Mesothelial cell of epicardium (in vitro differentiated cells): ENCODE results near the gene OXER1. TPM values are rescaled to one million over a fixed set of nuclear protein-coding genes. Genes with fewer than 3 reads are reported as not detected.

Experiments used
- DNase-seq, 2 experiments: peaks; one replicate each; pipeline ENCODE4 v3.0.0; 2021; ENCODE audit warnings: low spot score in 2 of 2; ENCODE audit not compliant: unreplicated experiment in 2 of 2
- H3K27ac Mint-ChIP-seq: 2 replicates; pipeline ENCODE4 v1.8.0; 2021; ENCODE audit warnings: mixed read lengths
- H3K27me3 Mint-ChIP-seq: 2 replicates; pipeline ENCODE4 v1.8.0; 2021; ENCODE audit warnings: low read depth, mixed read lengths
- H3K36me3 Mint-ChIP-seq: 2 replicates; pipeline ENCODE4 v1.8.0; 2021; ENCODE audit warnings: mixed read lengths
- H3K4me1 Mint-ChIP-seq: 2 replicates; pipeline ENCODE4 v1.8.0; 2021; ENCODE audit warnings: mixed read lengths
- H3K4me3 Mint-ChIP-seq: 2 replicates; pipeline ENCODE4 v1.8.0; 2021; ENCODE audit warnings: mild to moderate bottlenecking, moderate library complexity, mixed read lengths
- H3K9me3 Mint-ChIP-seq: 2 replicates; pipeline ENCODE4 v1.8.0; 2021; ENCODE audit warnings: mixed read lengths
- total RNA-seq: library from RNA; stranded (reverse); gene quantifications from 3 replicates; pipeline ENCODE4 v1.2.1, GENCODE V29; 2021
- TF ChIP-seq, protein P1 (sequence below): fragments of 200-600 bp; sonication (generic); IDR thresholded peaks from one replicate; pipeline ENCODE4 v1.5.0; 2021; ENCODE audit warnings: antibody characterized with exemption; ENCODE audit not compliant: unreplicated experiment

Gene OXER1
- total RNA-seq, 1 donor from 2014 or later = 7.5 TPM

DNA sequence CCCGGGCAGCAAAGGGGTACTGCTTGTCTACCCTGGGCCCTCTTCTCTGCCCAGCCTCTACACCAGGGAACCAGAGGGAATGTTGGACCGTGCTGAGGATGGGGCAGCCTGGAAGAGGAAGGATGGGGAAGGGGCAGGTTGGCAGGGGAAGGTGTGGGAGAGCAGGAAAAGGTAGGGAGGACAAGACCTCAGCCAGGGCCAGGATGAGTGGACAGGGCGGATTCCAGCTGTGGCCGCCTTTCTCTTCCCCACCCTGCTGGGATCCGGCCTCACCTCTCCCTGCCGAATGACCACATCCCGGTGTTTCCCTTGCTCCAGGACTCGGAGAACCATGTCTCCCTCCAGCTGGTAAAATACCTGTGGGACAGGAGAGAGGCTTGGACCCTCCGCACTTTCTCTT, 19.6 kb upstream of the OXER1 start:
- Mint-ChIP-seq H3K27me3 (no peaks in the 10 kb centered on the region), H3K36me3 (peaks cover 29% of the 10 kb centered on the region), H3K4me3 (no peak overlapping the region), H3K9me3 (peaks cover 10% of the 10 kb centered on the region), H3K27ac (no peak overlapping the region), H3K4me1 (peaks cover 4% of the 10 kb centered on the region)
- no peak for DNase-seq
- TF ChIP-seq, protein P1, sequence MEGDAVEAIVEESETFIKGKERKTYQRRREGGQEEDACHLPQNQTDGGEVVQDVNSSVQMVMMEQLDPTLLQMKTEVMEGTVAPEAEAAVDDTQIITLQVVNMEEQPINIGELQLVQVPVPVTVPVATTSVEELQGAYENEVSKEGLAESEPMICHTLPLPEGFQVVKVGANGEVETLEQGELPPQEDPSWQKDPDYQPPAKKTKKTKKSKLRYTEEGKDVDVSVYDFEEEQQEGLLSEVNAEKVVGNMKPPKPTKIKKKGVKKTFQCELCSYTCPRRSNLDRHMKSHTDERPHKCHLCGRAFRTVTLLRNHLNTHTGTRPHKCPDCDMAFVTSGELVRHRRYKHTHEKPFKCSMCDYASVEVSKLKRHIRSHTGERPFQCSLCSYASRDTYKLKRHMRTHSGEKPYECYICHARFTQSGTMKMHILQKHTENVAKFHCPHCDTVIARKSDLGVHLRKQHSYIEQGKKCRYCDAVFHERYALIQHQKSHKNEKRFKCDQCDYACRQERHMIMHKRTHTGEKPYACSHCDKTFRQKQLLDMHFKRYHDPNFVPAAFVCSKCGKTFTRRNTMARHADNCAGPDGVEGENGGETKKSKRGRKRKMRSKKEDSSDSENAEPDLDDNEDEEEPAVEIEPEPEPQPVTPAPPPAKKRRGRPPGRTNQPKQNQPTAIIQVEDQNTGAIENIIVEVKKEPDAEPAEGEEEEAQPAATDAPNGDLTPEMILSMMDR = no peak

DNA sequence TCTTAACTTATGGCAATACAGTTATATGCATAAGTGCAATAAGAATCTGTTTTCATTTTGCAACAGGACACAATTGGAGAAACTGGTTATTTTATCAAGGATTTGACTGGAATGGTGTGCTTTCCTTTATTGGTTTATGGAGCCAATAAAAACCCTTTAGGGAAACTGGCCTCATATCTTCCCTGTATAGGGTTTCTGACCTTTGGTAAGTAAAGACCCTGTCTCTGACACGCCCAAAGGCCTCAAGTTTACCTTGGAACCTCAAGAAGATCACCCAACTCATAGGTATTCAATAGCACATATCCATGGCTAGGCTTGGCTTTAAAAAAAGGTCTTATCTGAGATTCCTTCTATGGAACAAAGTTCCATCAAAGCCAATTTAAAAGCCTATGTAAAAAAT, 17.2 kb upstream of the OXER1 start:
- no peak overlapping the region for H3K27ac Mint-ChIP-seq
- H3K27me3 Mint-ChIP-seq = no peaks in the 10 kb centered on the region
- DNase-seq = no peak
- peaks cover 40% of the 10 kb centered on the region for H3K36me3 Mint-ChIP-seq
- no peak overlapping the region for H3K4me3 Mint-ChIP-seq
- TF ChIP-seq, protein P1 = no peak
- H3K9me3 Mint-ChIP-seq = peaks cover 17% of the 10 kb centered on the region
- no peaks in the 10 kb centered on the region for H3K4me1 Mint-ChIP-seq

DNA sequence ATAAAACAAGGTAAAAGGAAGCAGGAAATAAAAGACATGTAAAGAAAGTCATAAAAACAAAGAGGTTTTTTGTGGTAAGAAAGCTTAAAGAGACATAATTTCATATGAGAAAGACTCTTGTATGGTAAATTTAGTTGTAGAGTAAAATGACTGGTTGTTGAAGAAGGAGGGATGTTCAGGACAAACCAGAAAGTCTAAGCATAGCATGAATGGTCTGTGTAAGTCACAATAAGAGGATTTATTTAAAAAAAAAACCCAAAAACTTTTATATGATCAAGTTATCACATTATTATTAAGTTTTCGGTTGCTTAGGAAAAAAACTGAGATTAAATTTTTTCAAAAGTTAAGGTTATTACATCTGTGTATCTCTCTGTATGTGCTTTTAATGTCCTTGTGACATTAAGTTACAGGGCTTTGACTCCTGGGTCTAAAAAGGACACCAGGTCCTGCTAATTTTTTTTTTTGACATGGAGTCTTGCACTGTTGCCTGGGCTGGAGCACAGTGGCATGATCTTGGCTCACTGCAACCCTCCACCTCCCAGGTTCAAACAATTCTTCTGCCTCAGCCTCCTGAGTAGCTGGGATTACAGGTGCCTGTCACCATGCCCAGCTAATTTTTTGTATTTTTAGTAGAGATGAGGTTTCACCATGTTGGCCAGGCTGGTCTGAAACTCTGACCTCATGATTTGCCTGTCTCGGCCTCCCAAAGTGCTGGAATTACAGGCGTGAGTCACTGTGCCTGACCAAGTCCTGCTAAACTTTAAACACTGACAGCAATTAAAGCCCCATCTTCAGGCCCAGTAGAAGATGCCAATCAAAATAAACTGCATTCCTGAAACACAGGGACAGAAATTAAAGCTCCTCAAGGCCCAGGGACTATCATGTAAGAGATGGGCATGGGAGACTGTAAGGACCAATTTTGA, 14.2 kb upstream of the OXER1 start:
- Mint-ChIP-seq H3K9me3 (peaks cover 17% of the 10 kb centered on the region), H3K36me3 (peaks cover 36% of the 10 kb centered on the region), H3K4me3 (no peak overlapping the region), H3K27me3 (no peaks in the 10 kb centered on the region), H3K27ac (no peak overlapping the region), H3K4me1 (no peaks in the 10 kb centered on the region)
- TF ChIP-seq, protein P1 = no peak
- DNase-seq = no peak

DNA sequence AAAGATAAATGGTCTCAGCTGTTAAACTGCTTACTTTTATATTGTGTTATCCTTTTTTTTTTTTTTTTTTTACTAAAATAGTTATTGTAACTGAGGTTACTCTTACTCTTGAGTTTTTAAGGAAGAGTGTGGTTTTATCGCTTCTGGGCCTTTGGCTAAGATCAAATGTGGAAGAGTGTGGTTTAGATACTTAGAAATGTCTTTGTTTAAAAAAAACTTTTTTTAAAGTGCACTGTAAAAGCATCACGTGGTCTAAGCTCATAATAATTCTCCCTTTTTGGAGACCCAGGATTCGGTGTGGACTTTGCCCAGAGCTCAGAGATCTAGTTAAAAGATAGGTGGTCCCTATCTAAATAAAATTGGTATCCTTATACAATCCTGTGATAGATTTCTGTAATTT, 11.9 kb upstream of the OXER1 start:
- no peak overlapping the region for H3K27ac Mint-ChIP-seq
- no peaks in the 10 kb centered on the region for H3K27me3 Mint-ChIP-seq
- H3K36me3 Mint-ChIP-seq = peaks cover 17% of the 10 kb centered on the region
- TF ChIP-seq, protein P1 = no peak
- DNase-seq = no peak
- no peaks in the 10 kb centered on the region for H3K4me1 Mint-ChIP-seq
- peaks cover 7% of the 10 kb centered on the region for H3K9me3 Mint-ChIP-seq
- no peak overlapping the region for H3K4me3 Mint-ChIP-seq

DNA sequence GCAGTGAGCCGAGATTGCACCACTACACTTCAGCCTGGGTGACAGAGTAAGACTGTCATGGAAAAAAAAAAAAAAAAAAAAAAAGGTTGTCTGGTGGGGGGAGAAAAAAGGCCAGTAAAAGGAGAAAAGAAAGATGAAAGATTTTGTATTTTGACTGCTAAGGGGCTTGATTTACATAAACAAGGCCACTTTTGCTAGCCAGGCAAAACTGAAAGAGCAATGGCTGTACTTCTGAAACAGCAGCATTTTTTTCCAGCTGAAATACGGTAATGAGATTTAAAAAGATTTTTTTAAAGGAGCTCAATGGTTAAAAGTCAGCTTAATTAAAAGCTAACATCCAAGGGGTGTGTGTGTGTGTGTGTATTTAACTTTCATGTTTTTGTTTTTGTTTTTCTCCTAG, 11.3 kb upstream of the OXER1 start:
- Mint-ChIP-seq H3K4me3 (no peak overlapping the region), H3K4me1 (no peaks in the 10 kb centered on the region), H3K27me3 (no peaks in the 10 kb centered on the region), H3K9me3 (peaks cover 7% of the 10 kb centered on the region), H3K27ac (no peak overlapping the region), H3K36me3 (peaks cover 13% of the 10 kb centered on the region)
- TF ChIP-seq, protein P1 = no peak
- no peak for DNase-seq
